HG03045 (cell line): ENCODE measurements around the gene MEIS3.
"Not testable (repeated sequence)": the region's sequence is repeated elsewhere in the genome, so short reads cannot be mapped to it uniquely, and the experiment has no call there.

Experiments
- ATAC-seq: cut with Tn5 transposase; IDR thresholded peaks from one replicate; pipeline ENCODE4 v1.9.1; 2021; ENCODE audit warnings: mild to moderate bottlenecking, moderate library complexity; ENCODE audit not compliant: unreplicated experiment

MEIS3 gene

GRCh38 chr19:47365455-47365854, 53.9 kb downstream of the MEIS3 start:
- not testable (repeated sequence) for ATAC-seq

GRCh38 chr19:47363758-47364531, 55.4 kb downstream of the MEIS3 start:
- ATAC-seq: no peak

- ATAC-seq: no peak
Observed at GRCh38 chr19:47362321-47362720, 57.0 kb downstream of the MEIS3 start.

GRCh38 chr19:47358936-47359335, 60.4 kb downstream of the MEIS3 start:
- ATAC-seq: no peak

- ATAC-seq: no peak
Observed at GRCh38 chr19:47357788-47358680, 61.3 kb downstream of the MEIS3 start.

- no peak for ATAC-seq
Observed at GRCh38 chr19:47356900-47357299, 62.4 kb downstream of the MEIS3 start.

GRCh38 chr19:47353307-47353712, 66.0 kb downstream of the MEIS3 start:
- no peak for ATAC-seq
